COR-L47 (cell line): ENCODE results near the gene PROX2.
A peak's percentile ranks its signal among the peaks of the same experiment; 100 is the strongest.

Experiments
- DNase-seq: peaks from one replicate; lab custom pipeline; 2025; lab: John Stamatoyannopoulos, UW

The PROX2 gene

GRCh38 chr14:74908861-74909341 is 33.0 kb upstream of the PROX2 start:
- DNase-seq, result no peak

- no peak for DNase-seq
Observed at GRCh38 chr14:74907744-74908143, 31.8 kb upstream of the PROX2 start.

- no peak for DNase-seq
Observed at GRCh38 chr14:74906925-74907521, 31.1 kb upstream of the PROX2 start.

GRCh38 chr14:74905595-74906142 is 29.7 kb upstream of the PROX2 start:
- peak; percentile 34 for DNase-seq

GRCh38 chr14:74904635-74905503 is 28.9 kb upstream of the PROX2 start:
- no peak for DNase-seq

GRCh38 chr14:74902941-74903705 is 27.2 kb upstream of the PROX2 start:
- DNase-seq, result no peak

- no peak for DNase-seq
Observed at GRCh38 chr14:74898694-74899093, 22.7 kb upstream of the PROX2 start.

- no peak for DNase-seq
Observed at GRCh38 chr14:74898083-74898482, 22.1 kb upstream of the PROX2 start.

GRCh38 chr14:74897642-74898041 is 21.7 kb upstream of the PROX2 start:
- DNase-seq, result no peak

GRCh38 chr14:74896400-74896799 is 20.5 kb upstream of the PROX2 start:
- DNase-seq, result no peak

GRCh38 chr14:74893614-74894091 is 17.7 kb upstream of the PROX2 start:
- DNase-seq, result no peak

- no peak for DNase-seq
Observed at GRCh38 chr14:74892745-74893144, 16.8 kb upstream of the PROX2 start.

GRCh38 chr14:74891870-74892269 is 15.9 kb upstream of the PROX2 start:
- no peak for DNase-seq

GRCh38 chr14:74890262-74890661 is 14.3 kb upstream of the PROX2 start:
- no peak for DNase-seq

- DNase-seq, result no peak
Observed at GRCh38 chr14:74888164-74889158, 12.5 kb upstream of the PROX2 start.

GRCh38 chr14:74886001-74886400 is 10.1 kb upstream of the PROX2 start:
- DNase-seq, result no peak

- DNase-seq, result no peak
Observed at GRCh38 chr14:74882103-74882920, 6.4 kb upstream of the PROX2 start.

- DNase-seq, result peak; percentile 83
Observed at GRCh38 chr14:74881431-74882102, 5.6 kb upstream of the PROX2 start, which contains the start of gene DLST. TSS of gene DLST (plus strand) at chr14:74881916. CDS start at chr14:74881954, 38 bp downstream.

- DNase-seq, result no peak
Observed at GRCh38 chr14:74879427-74880182, 3.7 kb upstream of the PROX2 start.
